GM18858 (cell line): ENCODE data around the gene ISYNA1.

Experiments
- ATAC-seq: cut with Tn5 transposase; IDR thresholded peaks from one replicate; pipeline ENCODE4 v1.9.1; 2021; ENCODE audit not compliant: unreplicated experiment

The ISYNA1 gene

DNA sequence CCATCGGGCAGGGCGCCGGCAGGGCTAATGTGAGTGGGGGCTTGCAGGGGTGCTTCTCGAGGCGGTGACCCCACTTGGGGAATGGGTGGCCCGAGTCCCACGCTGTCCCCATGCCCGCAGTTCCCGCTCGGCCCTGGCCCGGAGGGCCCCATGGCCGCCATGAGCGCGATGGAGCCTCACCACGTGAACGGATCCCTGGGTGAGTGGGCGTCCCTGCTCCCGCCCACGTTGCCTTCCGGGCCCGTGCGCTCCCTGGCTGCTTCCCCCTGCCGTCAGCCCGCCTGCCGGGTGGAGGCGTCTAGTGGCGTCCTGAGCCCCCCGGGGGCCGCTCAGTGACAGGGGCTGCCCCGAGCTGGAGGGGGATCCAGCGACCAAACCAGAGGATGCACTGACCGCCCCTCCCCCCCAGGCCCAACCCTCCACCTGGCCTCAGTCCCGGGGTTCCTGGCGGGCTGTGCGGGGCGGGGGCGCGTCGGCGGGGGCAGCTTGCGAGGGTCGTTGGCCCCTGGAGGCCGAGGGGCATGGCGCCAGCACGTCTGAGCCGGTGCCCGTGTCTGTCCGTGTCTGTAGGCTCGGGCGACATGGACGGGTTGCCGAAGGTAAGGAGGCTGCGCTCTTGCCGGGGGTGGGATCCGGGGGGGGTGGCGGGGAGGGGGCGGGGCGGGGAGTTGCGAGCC lies 4.8 kb downstream of the ISYNA1 start:
- no peak for ATAC-seq

- no peak for ATAC-seq
Observed at GRCh38 chr19:18432275-18433014, 5.5 kb downstream of the ISYNA1 start.

GRCh38 chr19:18431351-18432197 lies 6.4 kb downstream of the ISYNA1 start:
- no peak for ATAC-seq

GRCh38 chr19:18430417-18431144 lies 7.4 kb downstream of the ISYNA1 start:
- ATAC-seq: no peak

DNA sequence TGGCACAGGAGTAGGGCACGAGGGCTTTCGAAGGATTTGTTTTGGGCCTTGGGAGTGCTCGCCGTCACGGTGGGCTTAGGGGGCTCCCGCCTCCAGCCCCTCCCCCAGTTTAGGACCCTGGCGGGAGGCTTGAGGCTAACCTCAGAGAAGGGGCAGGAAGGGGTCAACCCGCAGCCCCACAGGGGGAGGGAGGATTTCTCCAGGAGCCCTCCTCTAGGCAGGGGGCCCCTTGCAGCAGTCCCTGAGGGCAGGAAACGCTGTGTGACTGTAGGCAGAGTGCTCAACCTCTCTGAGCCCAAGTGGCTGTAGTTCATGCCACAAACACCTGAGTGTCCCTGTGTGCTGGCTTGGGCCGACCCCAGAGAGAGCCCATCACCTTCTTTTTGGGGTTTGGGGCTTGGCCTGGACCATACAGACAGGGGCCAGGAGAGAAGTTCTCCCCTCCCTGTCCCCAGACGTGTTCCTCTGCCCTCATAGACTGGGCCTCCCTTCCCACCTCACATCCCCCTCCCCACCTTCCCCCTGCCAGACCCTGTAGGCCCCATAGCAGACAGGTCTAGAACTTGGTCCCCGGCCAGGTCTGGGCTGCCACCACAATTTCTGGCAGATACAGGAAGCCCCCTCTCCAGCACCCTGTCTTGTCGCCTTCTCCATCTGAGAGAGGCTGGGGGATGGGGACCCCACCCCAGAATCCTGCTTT lies 8.1 kb downstream of the ISYNA1 start:
- no peak for ATAC-seq

DNA sequence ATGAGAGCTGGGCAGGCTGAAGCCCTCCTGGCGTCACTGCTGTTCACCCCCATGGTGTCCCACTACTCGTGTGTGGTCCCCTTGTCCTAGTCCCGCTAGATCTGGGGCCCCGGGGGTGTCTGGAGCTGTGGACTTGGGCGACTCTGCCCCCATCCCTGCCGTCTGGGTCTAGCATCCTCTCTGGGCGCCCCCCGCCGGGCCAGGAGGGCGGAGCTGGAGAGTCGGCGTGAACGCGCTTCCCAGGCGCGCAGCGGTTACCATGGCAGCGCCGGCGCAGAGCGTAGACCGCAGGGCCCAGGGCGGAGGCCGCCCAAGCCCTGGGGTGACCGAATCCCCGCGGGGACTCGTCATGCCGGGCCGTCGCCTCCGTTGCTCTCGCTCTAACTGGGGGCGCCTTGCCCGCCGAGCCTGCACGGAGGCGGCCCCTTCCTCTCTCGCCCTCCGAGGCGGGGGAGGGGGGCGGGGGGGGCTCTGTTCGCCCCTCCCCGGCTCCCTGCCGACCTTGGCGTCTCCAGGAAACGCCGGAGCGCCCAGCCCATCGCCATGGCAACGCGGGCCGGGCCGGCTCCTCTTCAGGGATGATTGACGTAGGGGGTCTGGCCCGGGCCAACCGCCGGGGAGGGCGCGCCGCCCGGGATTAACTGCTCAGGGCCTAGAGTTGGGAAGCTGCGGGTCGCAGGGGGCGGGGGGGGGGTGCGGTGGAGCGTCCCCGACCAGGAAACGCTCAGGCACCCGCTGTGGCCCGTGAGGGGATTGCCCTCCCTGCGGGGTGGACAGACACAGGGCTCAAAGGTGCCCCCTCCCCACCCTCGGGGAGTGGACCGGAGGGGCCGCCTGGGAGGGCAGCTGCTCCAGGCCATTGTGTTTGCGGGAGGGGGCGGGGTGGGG lies 8.9 kb downstream of the ISYNA1 start:
- ATAC-seq: no peak

- ATAC-seq: no peak
Observed at GRCh38 chr19:18428173-18428786, 9.7 kb downstream of the ISYNA1 start.

- ATAC-seq: no peak
Observed at GRCh38 chr19:18427743-18428113, 10.2 kb downstream of the ISYNA1 start.

DNA sequence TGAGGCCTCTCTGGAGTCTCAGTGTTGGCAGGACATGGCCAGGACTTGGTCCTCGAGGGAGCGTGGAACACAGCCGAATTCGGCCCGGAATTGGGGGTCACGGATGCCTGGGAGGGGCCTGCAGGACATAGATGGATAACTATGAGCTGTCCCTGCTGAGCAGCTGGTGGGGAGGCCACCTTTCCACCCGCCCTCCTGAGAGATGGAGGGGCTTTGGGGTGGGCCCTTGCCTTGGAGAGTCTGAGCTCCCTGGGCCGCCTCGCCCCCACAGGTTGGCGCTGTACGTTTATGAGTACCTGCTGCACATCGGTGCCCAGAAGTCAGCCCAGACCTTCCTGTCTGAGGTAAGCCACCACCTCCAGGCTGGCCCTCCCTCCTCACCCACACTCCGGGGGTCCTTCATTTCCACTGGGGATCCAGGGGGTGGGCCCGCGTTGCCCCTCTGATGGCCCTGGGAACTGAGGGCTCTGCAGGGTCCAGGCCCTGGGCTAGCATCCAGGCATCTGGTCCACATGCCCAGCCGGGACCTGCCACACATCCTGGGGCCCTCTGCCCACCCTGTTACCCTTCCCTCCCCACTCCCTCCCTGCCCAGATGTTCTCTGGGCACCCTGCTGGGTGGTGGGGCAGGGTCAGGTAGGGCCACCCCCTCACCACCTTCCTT lies 10.7 kb downstream of the ISYNA1 start:
- ATAC-seq: no peak

- ATAC-seq: no peak
Observed at GRCh38 chr19:18426416-18426767, 11.5 kb downstream of the ISYNA1 start.

DNA sequence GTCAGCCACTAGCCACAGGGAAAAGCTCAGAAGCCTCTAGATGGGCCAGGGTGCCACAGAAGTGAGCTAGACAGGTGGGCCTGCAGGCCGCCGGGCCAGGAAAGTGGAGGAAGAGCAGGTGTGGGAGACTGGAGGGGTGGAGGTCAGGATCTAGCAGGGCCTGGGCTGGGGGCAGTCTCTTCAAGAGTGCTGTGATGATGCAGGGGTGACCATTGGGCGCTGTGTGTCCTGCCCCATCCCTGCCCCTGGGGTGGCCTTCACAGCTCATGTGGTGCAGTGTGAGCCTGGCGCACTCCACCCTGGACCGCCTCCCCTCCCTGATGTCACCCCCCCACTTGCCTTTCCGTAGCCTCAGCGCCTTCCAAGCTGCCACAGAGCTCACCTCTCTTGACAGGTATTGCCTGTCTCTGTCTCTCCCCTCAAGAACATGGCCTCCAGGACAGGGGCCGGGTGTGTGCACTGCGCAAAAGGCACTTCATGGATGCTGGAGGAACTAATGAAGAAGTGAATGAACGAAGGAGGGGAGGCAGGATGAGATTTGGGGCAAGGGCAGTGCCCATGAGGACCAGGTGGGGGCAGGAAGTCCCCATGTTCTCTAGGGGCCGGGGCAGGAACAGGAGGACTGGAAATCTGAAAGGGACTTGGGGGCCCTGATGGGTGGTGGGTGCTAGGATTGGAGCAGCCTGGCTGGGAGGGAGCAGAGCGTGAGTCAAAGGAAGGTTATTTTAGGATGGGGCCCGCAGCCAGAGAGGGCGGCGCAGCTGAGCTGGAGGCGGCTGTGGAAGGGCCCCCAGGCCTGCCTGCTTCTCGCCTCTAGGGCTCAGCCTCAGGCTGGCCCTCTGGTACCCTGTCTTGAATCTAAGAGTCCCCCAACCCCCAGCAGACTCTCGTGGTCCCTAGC lies 12.2 kb downstream of the ISYNA1 start:
- ATAC-seq: no peak

GRCh38 chr19:18424890-18425514 lies 12.9 kb downstream of the ISYNA1 start:
- no peak for ATAC-seq

- no peak for ATAC-seq
Observed at GRCh38 chr19:18424122-18424889, 13.6 kb downstream of the ISYNA1 start.

DNA sequence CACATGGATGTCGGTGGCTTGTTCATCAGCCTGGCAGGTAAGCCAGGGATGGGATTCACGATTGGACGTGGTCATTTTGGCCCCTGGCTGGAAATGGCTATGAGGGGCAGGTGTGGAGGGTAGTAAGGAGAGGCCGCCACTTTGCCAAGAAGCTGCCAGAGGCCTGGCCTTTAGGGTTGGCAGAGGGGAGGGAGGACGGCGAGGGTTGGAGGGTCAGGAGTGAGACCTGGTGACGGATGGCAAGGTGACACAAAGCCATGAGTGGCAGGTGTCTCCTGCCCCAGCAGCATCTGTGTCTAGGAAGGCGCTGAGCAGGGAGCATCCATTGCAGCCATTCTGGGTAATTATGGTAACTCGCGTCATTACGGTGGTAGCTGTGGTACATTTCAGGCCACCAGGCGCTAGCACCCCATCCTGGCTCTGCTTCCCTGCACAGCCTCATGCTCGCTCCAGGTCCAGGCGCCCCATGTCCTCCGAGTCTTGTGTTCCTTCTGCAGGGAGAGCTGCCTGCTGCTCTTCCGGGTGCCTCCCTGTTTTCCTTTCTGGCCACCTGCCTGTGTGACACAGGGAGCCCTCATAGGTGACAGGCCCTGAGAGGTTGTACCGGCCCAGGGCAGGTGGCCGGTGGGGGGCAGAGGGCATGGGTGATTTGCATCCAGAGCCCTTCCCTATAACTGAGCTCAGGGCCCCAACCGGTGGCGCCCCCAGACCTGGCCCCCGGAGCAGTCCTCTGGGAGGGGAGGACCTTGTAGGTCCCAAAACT lies 14.5 kb downstream of the ISYNA1 start:
- ATAC-seq: no peak

- ATAC-seq: no peak
Observed at GRCh38 chr19:18422530-18423191, 15.3 kb downstream of the ISYNA1 start.
